GF-D8 (cell line): ENCODE results near the gene CHRNE.
"Not testable (repeated sequence)": the region's sequence is repeated elsewhere in the genome, so short reads cannot be mapped to it uniquely, and the experiment has no call there.

Experiments used
- DNase-seq: peaks from one replicate; lab custom pipeline; 2025; lab: John Stamatoyannopoulos, UW

Gene CHRNE

DNA sequence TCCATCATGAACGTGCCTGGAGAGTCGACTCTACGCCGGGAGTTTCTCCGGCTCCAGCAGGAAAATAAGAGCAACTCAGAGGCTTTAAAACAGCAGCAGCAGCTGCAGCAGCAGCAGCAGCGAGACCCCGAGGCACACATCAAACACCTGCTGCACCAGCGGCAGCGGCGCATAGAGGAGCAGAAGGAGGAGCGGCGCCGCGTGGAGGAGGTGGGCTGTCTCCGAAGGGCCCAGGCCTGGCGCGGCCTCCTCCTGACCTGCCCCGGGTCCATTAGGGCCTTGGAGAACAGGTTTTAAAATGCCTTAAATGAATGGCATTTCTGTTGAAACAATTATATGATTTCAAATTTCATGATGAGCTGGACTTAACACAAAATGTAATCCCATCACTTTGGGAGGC is 15.3 kb downstream of the CHRNE start:
- DNase-seq: no peak

- no peak for DNase-seq
Observed at GRCh38 chr17:4886830-4887229, 16.1 kb downstream of the CHRNE start.

DNA sequence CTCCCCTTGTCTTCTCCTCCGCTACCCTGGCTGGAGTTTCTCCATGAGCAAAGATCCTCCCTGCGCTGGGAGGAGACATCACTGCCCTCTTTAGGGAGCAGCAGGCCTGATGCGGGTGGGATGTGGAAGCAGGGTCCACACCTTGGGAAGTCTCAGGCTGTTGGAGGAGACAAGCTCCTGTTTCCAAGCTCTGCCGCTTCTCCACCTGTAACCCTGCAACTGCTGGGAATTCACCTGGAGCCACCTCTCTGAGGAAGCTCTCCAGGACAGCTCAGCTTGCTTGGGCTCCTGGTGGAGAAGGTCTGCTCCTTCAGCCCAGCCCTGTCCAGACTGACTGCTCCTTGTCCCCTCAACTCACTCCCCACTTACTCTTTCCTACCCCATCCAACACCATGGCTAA is 18.4 kb downstream of the CHRNE start:
- no peak for DNase-seq

- no peak for DNase-seq
Observed at GRCh38 chr17:4881761-4882555, 20.9 kb downstream of the CHRNE start.

GRCh38 chr17:4880857-4881256 is 22.0 kb downstream of the CHRNE start:
- no peak for DNase-seq

GRCh38 chr17:4879601-4880000 is 23.3 kb downstream of the CHRNE start:
- DNase-seq: no peak

GRCh38 chr17:4877089-4877488 is 25.8 kb downstream of the CHRNE start:
- no peak for DNase-seq

DNA sequence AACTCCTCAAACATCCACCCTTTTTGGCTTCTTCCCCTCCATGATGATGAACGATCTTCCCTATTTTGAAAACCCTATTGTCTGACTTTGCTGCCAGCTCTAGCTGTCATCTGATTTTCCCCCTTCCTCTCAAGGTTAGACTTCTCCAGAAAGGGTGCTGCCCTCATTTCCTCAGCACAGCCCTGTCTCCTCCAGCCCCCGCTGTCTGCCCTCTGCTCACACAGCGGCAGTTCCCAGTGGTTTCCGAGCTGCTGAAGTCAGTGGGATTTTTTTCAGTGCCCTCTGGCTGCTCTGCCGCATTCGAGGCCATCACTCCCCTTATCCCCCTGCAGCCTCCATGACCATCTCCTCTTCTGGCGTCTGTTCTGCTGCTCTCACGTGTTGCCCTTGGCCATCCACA is 30.1 kb downstream of the CHRNE start:
- DNase-seq: no peak

GRCh38 chr17:4870855-4871254 is 32.0 kb downstream of the CHRNE start:
- no peak for DNase-seq

DNA sequence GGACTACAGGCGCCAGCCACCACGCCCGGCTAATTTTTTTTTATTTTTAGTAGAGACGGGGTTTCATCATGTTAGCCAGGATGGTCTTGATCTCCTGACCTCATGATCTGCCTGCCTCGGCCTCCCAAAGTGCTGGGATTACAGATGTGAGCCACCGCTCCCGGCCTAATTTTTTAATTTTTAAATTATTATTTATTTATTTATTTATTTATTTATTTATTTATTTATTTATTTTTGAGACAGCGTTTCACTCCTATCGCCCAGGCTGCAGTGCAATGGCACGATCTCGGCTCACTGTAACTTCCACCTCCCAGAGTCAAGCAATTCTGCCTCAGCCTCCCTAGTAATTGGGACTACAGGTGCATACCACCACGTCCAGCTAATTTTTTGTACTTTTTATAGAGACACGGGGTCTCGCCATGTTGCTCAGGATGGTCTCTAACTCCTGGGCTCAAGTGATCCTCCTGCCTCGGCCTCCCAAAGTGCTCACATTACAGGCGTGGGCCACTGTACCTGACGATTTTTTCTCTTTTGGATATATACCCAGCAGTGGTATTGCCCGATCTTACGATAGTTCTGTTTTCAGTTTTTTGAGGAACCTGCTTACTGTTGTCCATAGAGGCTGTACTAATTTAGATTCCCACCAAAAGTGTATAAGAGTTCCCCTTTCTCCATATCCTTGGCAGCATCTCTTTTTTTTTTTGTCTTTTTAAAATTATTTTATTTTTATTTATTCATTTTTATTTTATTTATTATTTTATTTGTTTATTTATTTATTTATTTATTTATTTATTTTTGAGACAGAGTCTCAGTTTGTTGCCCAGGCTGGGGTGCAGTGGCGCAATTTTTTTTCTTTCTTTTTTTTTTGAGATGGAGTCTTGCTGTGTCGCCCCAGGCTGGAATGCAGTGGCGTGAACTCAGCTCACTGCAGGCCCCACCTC is 33.6 kb downstream of the CHRNE start:
- DNase-seq: not testable (repeated sequence)

GRCh38 chr17:4867535-4867934 is 35.4 kb downstream of the CHRNE start:
- not testable (repeated sequence) for DNase-seq

DNA sequence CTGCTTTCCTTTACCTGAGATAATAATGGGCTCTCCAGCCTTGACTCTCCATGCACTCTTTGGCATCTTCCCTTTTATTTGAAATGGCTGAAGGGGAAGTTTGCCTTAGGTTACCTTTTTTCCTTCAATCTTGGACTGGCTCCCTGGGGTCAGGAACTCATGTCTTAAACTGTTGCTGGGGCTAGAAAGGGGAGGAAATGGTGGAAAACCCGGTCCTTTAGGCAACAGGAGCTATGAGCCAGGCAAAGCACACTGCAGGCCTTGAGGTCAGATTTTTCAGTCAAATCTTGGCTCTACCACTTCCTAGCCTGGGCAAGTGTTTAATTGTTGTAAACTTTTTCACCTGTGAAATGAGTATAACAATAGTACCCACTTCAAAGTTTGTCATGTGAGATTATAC is 39.6 kb downstream of the CHRNE start:
- no peak for DNase-seq

GRCh38 chr17:4862720-4863119 is 40.2 kb downstream of the CHRNE start:
- DNase-seq: no peak

DNA sequence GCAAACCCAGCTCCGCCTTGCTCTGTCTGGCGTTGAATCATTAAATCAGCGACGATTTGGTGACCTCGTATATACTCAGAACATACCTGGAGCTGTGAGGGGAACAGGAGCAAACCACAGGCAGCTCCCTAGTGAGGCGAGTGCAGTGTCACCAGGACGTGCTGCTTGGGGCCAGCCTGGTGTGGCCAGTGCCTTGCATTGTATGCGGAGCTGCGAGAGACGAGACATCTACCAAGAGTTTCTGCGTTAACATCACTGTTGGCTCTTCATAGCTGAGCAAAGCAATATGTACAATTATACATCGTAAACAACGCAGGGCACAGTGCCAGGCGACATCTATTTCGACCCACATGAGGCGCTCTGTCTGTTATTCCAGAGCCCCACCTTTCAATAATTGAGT is 41.8 kb downstream of the CHRNE start:
- no peak for DNase-seq

GRCh38 chr17:4860651-4861050 is 42.2 kb downstream of the CHRNE start:
- no peak for DNase-seq

DNA sequence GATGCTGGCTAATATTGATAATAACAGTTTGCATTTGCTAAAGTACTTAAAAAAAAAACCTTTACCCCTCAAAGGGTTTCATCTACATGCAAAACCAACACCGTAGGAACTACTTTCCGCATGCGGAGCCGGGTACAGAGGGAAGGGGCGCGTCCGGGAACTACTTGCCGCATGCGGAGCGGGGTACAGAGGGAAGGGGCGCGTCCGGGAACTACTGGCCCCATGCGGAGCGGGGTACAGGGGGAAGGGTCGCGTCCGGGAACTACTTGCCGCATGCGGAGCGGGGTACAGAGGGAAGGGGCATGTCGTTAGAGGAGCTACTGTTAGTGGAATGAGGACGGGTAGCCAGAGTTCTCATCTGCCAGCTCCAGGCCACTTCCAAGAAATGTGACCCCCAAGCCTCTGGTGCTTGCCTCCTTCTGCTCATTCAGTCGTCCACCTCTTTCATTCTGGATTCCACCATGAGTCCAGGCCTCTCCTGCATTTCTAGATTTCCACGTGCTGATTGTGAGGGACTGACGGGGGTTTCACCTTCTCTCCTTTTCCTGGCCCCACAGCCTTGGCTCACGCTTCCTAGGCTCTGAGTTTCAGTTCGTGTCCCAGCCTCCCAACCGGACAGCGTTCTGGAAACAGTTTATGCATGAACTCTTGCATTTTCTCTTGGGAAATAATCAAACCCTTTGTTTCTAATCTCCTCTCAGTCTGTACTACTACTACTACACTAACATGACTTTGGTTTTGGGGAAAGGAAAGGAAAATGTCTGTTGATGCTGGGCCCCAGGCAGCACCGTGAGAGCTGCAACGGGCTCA is 42.9 kb downstream of the CHRNE start:
- DNase-seq: no peak

- no peak for DNase-seq
Observed at GRCh38 chr17:4858882-4859260, 44.0 kb downstream of the CHRNE start.

DNA sequence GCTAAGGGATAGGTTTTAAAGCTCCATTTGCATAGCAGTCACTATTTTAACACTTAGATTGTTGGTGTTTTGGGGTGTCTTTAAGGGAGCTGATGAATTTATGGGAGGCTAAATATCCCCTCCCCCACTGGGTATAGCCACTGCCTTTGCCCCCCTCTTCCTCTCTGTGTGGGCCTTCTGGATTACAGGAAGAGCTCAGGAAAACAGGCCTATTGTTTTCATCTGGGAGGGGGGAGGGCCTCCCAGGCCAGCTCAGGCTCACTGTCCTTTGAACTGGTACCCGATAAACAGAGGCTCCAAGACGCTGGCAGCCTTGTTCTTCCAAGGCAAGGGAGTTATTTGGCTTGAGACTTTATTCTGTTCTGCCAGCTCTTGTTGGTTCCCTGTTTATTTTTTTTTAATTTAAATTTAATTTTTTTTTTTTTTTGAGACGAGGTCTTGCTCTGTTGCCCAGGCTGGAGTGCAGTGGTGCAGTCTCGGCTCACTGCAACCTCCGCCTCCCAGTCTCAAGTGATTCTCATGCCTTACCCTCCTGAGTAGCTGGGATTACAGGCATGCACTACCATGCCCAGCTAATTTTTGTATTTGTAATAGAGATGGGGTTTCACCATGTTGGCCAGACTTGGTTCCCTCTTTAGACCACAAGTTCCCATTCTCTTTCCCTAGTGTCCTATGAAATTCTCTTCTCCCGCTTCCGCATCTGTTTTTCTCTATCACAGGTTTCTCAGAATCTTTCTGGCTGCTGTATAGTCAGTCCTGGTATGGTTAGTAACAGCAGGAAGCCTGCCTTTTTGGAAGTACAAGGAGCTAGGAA is 44.6 kb downstream of the CHRNE start:
- no peak for DNase-seq

DNA sequence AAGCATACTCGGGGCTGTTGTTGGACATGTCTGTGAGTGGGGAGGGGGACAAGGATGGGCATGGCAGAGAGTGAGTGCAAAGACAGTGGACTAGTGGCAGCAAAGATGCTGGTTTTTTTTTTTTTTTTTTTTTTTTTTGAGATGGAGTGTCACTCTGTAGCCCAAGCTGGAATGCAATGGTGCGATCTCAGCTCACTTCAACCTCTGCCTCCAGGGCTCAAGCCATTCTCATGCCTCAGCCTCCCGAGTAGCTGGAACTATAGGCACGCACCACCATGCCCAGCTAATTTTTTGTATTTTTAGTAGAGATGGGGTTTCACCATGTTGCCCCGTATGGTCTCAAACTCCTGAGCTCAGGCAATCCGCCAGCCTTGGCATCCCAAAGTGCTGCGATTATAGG is 45.6 kb downstream of the CHRNE start:
- not testable (repeated sequence) for DNase-seq

DNA sequence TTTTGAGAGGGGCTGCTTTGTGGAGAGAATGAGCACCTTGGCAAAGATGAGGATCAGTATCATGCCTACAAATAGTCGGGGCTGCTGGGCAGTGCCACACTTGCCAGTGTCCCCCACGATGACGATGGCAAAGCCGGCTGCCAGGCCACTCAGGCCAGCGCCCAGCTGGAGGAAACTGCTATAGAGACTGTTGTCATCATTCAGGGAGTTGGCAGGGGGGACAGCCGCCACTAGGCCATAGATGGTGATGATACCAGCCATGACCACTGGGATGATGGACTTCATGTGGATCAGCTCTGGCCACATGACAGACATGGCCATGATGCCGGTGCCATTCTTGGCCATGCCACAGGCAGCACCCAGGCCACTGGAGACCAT is 46.0 kb downstream of the CHRNE start:
- no peak for DNase-seq

GRCh38 chr17:4856271-4856936 is 46.5 kb downstream of the CHRNE start:
- DNase-seq: no peak
